C4-2B (cell line): ENCODE data around the gene GTF2A1L.
"Not testable (repeated sequence)": the region's sequence is repeated elsewhere in the genome, so short reads cannot be mapped to it uniquely, and the experiment has no call there.

ENCODE experiments used
- H3K27ac ChIP-seq: fragments of 450-650 bp; 2 replicates; pipeline ENCODE4 v1.5.1; 2017
- ZFX ChIP-seq: fragments of 450-650 bp; IDR thresholded peaks from 2 replicates; pipeline ENCODE4 v1.6.1; 2017
- TF ChIP-seq, protein P1 (sequence below): fragments of 450-650 bp; conservative IDR thresholded peaks from 2 replicates; pipeline ENCODE4 v1.5.1; 2017; ENCODE audit warnings: mild to moderate bottlenecking

The GTF2A1L gene

DNA sequence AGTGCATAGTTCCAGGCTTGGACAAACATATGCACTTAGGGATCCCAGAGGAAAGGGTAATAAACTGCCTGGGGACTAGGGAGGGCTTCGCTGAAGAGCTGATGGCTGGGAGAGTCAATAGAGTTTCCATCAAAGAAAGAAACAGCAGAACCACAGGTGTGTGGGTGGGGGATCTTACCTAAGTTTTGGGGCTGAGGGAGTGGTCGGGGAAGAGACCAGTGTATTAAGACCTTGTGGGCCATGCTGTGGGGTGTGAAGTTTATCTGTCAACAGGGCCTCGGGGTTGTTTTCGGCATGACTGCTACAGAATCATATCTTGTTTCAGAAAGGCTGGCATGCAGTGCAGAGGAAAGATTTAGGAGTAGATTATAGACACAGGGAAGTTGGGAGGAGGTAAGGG, 31.2 kb upstream of the GTF2A1L start:
- H3K27ac ChIP-seq: no peak overlapping the region
- TF ChIP-seq, protein P1, sequence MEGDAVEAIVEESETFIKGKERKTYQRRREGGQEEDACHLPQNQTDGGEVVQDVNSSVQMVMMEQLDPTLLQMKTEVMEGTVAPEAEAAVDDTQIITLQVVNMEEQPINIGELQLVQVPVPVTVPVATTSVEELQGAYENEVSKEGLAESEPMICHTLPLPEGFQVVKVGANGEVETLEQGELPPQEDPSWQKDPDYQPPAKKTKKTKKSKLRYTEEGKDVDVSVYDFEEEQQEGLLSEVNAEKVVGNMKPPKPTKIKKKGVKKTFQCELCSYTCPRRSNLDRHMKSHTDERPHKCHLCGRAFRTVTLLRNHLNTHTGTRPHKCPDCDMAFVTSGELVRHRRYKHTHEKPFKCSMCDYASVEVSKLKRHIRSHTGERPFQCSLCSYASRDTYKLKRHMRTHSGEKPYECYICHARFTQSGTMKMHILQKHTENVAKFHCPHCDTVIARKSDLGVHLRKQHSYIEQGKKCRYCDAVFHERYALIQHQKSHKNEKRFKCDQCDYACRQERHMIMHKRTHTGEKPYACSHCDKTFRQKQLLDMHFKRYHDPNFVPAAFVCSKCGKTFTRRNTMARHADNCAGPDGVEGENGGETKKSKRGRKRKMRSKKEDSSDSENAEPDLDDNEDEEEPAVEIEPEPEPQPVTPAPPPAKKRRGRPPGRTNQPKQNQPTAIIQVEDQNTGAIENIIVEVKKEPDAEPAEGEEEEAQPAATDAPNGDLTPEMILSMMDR: no peak

DNA sequence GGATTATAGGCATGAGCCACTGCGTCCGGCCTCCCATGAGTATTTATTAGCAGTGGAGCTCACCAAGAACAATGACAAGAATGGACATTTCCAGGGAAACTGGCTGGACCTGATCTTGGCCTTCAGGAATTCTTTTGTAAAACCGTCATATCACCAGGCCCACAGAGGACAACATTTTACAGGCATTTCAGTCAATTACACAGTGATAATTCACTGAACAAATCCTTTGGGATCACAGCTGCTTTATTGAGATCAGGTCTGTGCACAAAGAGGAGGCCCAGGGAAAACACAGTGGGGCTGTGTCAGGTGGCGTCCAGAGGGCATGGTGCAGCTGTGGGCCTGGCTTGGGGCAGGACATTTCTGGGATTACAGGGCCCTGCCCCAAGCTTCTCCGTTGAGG, 30.1 kb upstream of the GTF2A1L start:
- no peak overlapping the region for H3K27ac ChIP-seq
- TF ChIP-seq, protein P1: no peak
- no peak for TF ChIP-seq ZFX

GRCh38 chr2:48587961-48588360, 29.7 kb upstream of the GTF2A1L start:
- TF ChIP-seq, protein P1: no peak
- no peak for TF ChIP-seq ZFX
- no peak overlapping the region for H3K27ac ChIP-seq

- no peak overlapping the region for H3K27ac ChIP-seq
- TF ChIP-seq, protein P1: no peak
Measured at GRCh38 chr2:48588745-48589144, 28.9 kb upstream of the GTF2A1L start.

DNA sequence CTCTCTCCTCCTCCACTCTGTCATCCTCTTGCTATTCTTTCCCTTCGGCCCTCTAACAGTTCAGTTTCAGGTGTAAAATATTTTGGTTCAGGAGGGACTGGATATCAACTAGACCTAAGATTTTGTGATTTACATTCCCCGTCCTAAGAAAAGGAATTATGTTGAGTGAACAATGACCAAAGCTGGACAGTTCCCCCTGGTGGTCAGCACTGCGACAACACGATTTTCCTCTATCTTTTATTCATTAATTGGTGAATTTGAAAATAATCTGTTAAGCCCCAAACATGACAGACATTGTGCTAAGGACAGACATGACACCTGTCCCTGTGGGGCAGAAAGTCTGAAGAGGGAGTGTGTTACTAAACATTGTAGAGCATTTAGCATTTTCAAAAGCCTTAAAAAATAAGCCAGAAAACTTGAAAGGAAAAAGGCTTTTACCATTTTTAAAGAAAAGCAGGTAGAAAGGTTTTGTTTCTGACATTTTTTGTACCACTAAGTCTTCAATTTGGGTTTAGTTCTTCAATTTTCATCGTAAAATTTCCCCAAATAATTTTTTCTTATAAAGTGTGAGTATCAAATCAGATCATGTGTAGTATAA, 28.4 kb upstream of the GTF2A1L start:
- TF ChIP-seq ZFX: no peak
- TF ChIP-seq, protein P1: peak; percentile 70
- H3K27ac ChIP-seq: no peak overlapping the region

DNA sequence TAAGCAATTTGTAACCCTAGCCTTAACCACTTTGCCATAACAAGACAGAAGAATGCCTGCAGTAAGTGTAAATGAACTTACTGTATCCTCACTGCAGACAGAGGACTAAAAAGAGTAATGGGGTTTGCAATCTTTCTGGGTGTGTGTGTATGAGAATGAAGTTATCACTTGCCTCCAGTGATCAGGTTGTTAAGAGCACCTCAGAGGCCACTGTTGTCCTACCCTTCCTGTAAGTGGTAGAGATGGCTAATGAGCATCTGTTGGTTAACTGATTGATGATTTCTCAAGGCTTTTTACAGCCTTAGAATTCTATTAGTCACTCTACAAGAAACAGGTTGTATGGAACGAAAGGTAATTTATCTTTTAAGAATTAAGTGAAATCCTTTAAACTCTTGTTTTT, 27.6 kb upstream of the GTF2A1L start:
- TF ChIP-seq ZFX: no peak
- TF ChIP-seq, protein P1: no peak
- H3K27ac ChIP-seq: no peak overlapping the region

DNA sequence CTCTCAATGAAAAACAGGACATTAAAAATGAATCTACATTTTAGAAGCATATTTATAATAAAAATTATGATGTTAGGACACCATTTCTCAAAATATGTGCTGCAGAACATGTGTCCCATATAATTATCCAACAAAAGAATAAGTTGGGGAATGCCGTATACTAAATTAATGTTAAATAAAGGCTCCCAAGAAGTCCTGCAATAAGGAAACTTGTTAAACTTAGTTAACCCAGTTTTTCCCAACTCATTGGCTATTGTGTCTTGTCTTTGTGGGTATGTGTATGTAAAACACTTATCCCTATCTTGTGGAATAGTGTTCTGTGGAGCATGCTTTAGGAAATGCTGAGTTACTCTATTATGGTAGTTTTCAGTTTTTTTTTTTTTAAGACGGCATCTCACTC, 25.6 kb upstream of the GTF2A1L start:
- no peak overlapping the region for H3K27ac ChIP-seq
- TF ChIP-seq ZFX: no peak
- TF ChIP-seq, protein P1: no peak

DNA sequence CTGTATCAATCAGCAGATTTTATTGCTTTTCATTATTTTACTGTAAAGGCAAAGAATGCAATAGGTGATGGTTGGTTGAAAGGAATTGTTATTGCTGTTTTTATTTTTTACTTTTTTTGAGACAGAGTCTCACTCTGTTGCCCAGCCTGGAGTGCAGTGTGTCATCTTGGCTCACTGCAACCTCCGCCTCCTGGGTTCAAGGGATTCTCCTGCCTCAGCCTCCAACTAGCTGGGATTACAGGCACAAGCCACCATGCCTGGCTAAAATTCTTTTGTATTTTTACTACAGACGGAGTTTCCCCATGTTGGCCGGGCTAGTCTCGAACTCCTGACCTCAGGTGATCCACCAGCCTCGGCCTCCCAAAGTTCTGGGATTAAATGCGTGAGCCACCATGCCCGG, 20.9 kb upstream of the GTF2A1L start:
- not testable (repeated sequence) for H3K27ac ChIP-seq
